Panc1 (cell line): Measurements from ENCODE around the gene HMGCS2. TPM values are rescaled to one million over a fixed set of nuclear protein-coding genes. Genes with fewer than 3 reads are reported as not detected.

Source experiments
- ATAC-seq: fragments of 200-7000 bp; cut with Tn5 transposase; 2 replicates; pipeline ENCODE4 v1.9.1; 2020; ENCODE audit warnings: mild to moderate bottlenecking, moderate library complexity
- BruUV-seq: library from RNA; stranded (reverse); fragments of 400-500 nt; replicated peaks from 2 replicates; lab custom pipeline; 2021; lab: Mats Ljungman, UMichigan
- CTCF ChIA-PET: fragments of 300-600 bp; sonication (Branson Sonifier 250); formaldehyde crosslinking; loops from one replicate; lab custom pipeline; 2022; ENCODE audit warnings: antibody characterized with exemption; lab: Charles Lee
- POLR2A ChIA-PET: fragments of 300-600 bp; sonication (Branson Sonifier 250); formaldehyde crosslinking; loops from one replicate; lab custom pipeline; 2022; ENCODE audit warnings: antibody characterized with exemption; lab: Charles Lee
- DNase-seq: peaks from one replicate; pipeline ENCODE4 v3.0.0-alpha.2; 2010; ENCODE audit warnings: low read depth, low spot score
- H3K27ac ChIP-seq: 2 replicates; pipeline ENCODE4 v1.5.1; 2011; ENCODE audit warnings: mild to moderate bottlenecking, low read length, inconsistent platforms
- H3K27me3 ChIP-seq: fragments of 200-500 bp; sonication (Bioruptor generic); 2 replicates; pipeline ENCODE4 v1.6.0; 2014; ENCODE audit warnings: low read length, inconsistent platforms; ENCODE audit not compliant: control insufficient read depth, insufficient read depth
- H3K36me3 ChIP-seq: fragments of 200-500 bp; sonication (Bioruptor generic); 2 replicates; pipeline ENCODE4 v1.5.1; 2014; ENCODE audit warnings: inconsistent platforms, mild to moderate bottlenecking, low read length, moderate library complexity; ENCODE audit not compliant: control insufficient read depth, insufficient read depth
- H3K4me1 ChIP-seq: 2 replicates; pipeline ENCODE4 v1.5.1; 2011; ENCODE audit warnings: inconsistent platforms, mild to moderate bottlenecking, low read length, moderate library complexity; ENCODE audit not compliant: control insufficient read depth, insufficient read depth
- H3K4me3 ChIP-seq, 2 experiments: 2 replicates each; pipeline ENCODE4 v1.5.1; 2011 to 2012; ENCODE audit warnings: low read depth in 2 of 2, low read length in 2 of 2, mild to moderate bottlenecking in 2 of 2, inconsistent platforms in 1 of 2, moderate library complexity in 1 of 2
- H3K9me3 ChIP-seq: fragments of 200-500 bp; sonication (Bioruptor generic); 2 replicates; pipeline ENCODE4 v1.5.1; 2014; ENCODE audit warnings: low read depth, mild to moderate bottlenecking, inconsistent platforms, low read length, moderate library complexity; ENCODE audit not compliant: control insufficient read depth, insufficient read depth
- CTCF ChIP-seq: fragments of 450-650 bp; IDR thresholded peaks from 2 replicates; pipeline ENCODE4 v1.5.1; 2017; ENCODE audit warnings: mild to moderate bottlenecking
- POLR2AphosphoS5 ChIP-seq: IDR thresholded peaks from 2 replicates; pipeline ENCODE4 v1.6.1; 2012; ENCODE audit warnings: mild to moderate bottlenecking, low read depth, low read length, moderate library complexity
- REST ChIP-seq, 2 experiments: IDR thresholded peaks; 2 replicates each; pipeline ENCODE4 v1.6.1; 2011 to 2012; ENCODE audit warnings: low read depth in 2 of 2, control low read depth in 1 of 2, low read length in 1 of 2, mild to moderate bottlenecking in 1 of 2, moderate library complexity in 1 of 2; ENCODE audit not compliant: insufficient read depth in 1 of 2
- SIN3A ChIP-seq: IDR thresholded peaks from 2 replicates; pipeline ENCODE4 v1.6.1; 2012; ENCODE audit warnings: low read depth, mild to moderate bottlenecking, low read length, moderate library complexity, borderline replicate concordance; ENCODE audit not compliant: insufficient read depth
- TCF7L2 ChIP-seq: IDR thresholded peaks from 2 replicates; pipeline ENCODE4 v1.6.1; 2011; ENCODE audit warnings: mild to moderate bottlenecking, low read depth, low read length, inconsistent platforms
- in situ Hi-C: cut with HindIII; loops from 2 replicates; pipeline ENCODE4 v1.10.0; 2016; ENCODE audit warnings: low sequenced_read_pairs, low pct_unique_long_range_greater_than_20kb
- intact Hi-C: fragments of 100-400 bp; cut with micrococcal nuclease; formaldehyde crosslinking; loops from one replicate; pipeline ENCODE4 v1.10.0; 2022; ENCODE audit not compliant: unreplicated experiment
- total RNA-seq: library from RNA; stranded (reverse); gene quantifications from one replicate; pipeline ENCODE4 v1.2.1, GENCODE V29; 2021; ENCODE audit not compliant: unreplicated experiment

The HMGCS2 gene
- total RNA-seq, 1 experiment from 2014 or later: 0.33 TPM

- H3K4me3 ChIP-seq: no peak overlapping the region
- ChIA-PET CTCF (no interaction called here), POLR2A (no interaction called here)
- intact Hi-C loops (no loop called here), in situ Hi-C loops (no loop called here)
- ATAC-seq (no peak), DNase-seq (no peak)
- no peak overlapping the region for H3K27ac ChIP-seq
- TF ChIP-seq REST (IDR thresholded peaks at IDR 0.05; ENCODE audit: insufficient read depth in 1 of 2, low read depth in 2 of 2, low read length in 1 of 2): no peak
- H3K4me1 ChIP-seq: no peaks in the 10 kb centered on the region
- H3K27me3 ChIP-seq: peaks cover 5% of the 10 kb centered on the region; the same call in 1 of the 2 replicates
- no peaks in the 10 kb centered on the region; the same call in 1 of the 2 replicates for H3K36me3 ChIP-seq
- no peaks in the 10 kb centered on the region for H3K9me3 ChIP-seq
- no TSS peak for BruUV-seq
Observed at GRCh38 chr1:119745034-119745433, 23.7 kb downstream of the HMGCS2 start.

- ATAC-seq (no peak), DNase-seq (no peak)
- POLR2A ChIA-PET: no interaction called here
- no peaks in the 10 kb centered on the region; the same call in 1 of the 2 replicates for H3K36me3 ChIP-seq
- H3K27ac ChIP-seq: no peak overlapping the region
- in situ Hi-C loops: no loop called here
- no peaks in the 10 kb centered on the region for H3K9me3 ChIP-seq
- no peak overlapping the region for H3K4me3 ChIP-seq
- no peaks in the 10 kb centered on the region for H3K4me1 ChIP-seq
- H3K27me3 ChIP-seq: peaks cover 3% of the 10 kb centered on the region; the same call in 1 of the 2 replicates
- BruUV-seq: no TSS peak
- intact Hi-C loops: no loop called here
- TF ChIP-seq REST (IDR thresholded peaks at IDR 0.05; ENCODE audit: insufficient read depth in 1 of 2, low read depth in 2 of 2, low read length in 1 of 2) (no peak), SIN3A (no peak), CTCF (no peak), POLR2AphosphoS5 (no peak), TCF7L2 (no peak)
- CTCF ChIA-PET: no interaction called here
Observed at GRCh38 chr1:119744598-119744942, 24.1 kb downstream of the HMGCS2 start.
